ENCODE measurements around the gene DLL4. TPM values are rescaled to one million over a fixed set of nuclear protein-coding genes. Genes with fewer than 3 reads are reported as not detected.

DLL4 gene
- total and polyA plus RNA-seq, 10 donors = 1.2 to 26.3 (median 10.2) TPM

GRCh38 chr15:40936234-40936708 is 7.1 kb downstream of the DLL4 start:
- Histone ChIP-seq H3K27ac (peak overlapping the region in 1 of 8 donors; percentile 91), H3K4me1 (peaks cover 20 to 97% (median 66%) of the 10 kb centered on the region in 6 donors), H3K9me3 (no peaks in the 10 kb centered on the region), H3K36me3 (peaks cover 0 to 29% (median 3%) of the 10 kb centered on the region in 6 donors), H3K27me3 (replicated peaks in 1 of 7) (peaks cover 0 to 13% (median under 1%) of the 10 kb centered on the region in 7 donors), H3K4me3 (peak overlapping the region in 1 of 8 donors; percentile 15)
- TF ChIP-seq POLR2AphosphoS5 (IDR thresholded peaks at IDR 0.05) (no peak), CTCF (IDR thresholded peaks at IDR 0.05 in 8 of 11, conservative IDR thresholded peaks at IDR 0.05 in 3 of 11) (no peak), POLR2A (IDR thresholded peaks at IDR 0.05) (no peak)
- DNase-seq = no peak
- intact Hi-C loops (cut with DNase I; ENCODE audit: low total_unique reads) = no loop called here
- WGBS, 5 donors = 88 to 97% (median 95%) methylated on average over 22 to 31 of the region's 31 CpGs

- 75 to 90% (median 83%) methylated on average over 15 of the region's 15 CpGs for WGBS, 5 donors
- peaks cover 17 to 94% (median 66%) of the 10 kb centered on the region in 6 donors for H3K4me1 ChIP-seq
- H3K36me3 ChIP-seq = peaks cover 0 to 29% (median 3%) of the 10 kb centered on the region in 6 donors
- no peaks in the 10 kb centered on the region for H3K9me3 ChIP-seq
- DNase-seq = no peak
- intact Hi-C loops (cut with DNase I; ENCODE audit: low total_unique reads) = no loop called here
- peak overlapping the region in 1 of 8 donors; percentile 15 for H3K4me3 ChIP-seq
- H3K27me3 ChIP-seq (replicated peaks in 1 of 7) = peaks cover 0 to 6% (median 0%) of the 10 kb centered on the region in 7 donors
- peak overlapping the region in 2 of 8 donors; percentile 91 to 93 for H3K27ac ChIP-seq
- TF ChIP-seq CTCF (IDR thresholded peaks at IDR 0.05 in 8 of 11, conservative IDR thresholded peaks at IDR 0.05 in 3 of 11) (peak in 1 of 11 experiments; percentile 8), POLR2AphosphoS5 (IDR thresholded peaks at IDR 0.05) (no peak)
Observed at GRCh38 chr15:40936709-40937666, 7.8 kb downstream of the DLL4 start.

GRCh38 chr15:40937762-40938535 is 8.8 kb downstream of the DLL4 start:
- peaks cover 0 to 29% (median 3%) of the 10 kb centered on the region in 6 donors for H3K36me3 ChIP-seq
- 77 to 89% (median 80%) methylated on average over 16 to 19 of the region's 19 CpGs for WGBS, 5 donors
- no peak for DNase-seq
- peak overlapping the region in 1 of 8 donors; percentile 15 for H3K4me3 ChIP-seq
- H3K9me3 ChIP-seq = no peaks in the 10 kb centered on the region
- no peaks in the 10 kb centered on the region for H3K27me3 ChIP-seq (replicated peaks in 1 of 7)
- peaks cover 26 to 94% (median 66%) of the 10 kb centered on the region in 6 donors for H3K4me1 ChIP-seq
- H3K27ac ChIP-seq = peak overlapping the region in 3 of 8 donors; percentile 88 to 93 (median 91)
- intact Hi-C loops (cut with DNase I; ENCODE audit: low total_unique reads) = no loop called here
- TF ChIP-seq POLR2A (IDR thresholded peaks at IDR 0.05) = no peak
- peak in 4 of 11 experiments; percentile 5 to 43 (median 26) for TF ChIP-seq CTCF (IDR thresholded peaks at IDR 0.05 in 8 of 11, conservative IDR thresholded peaks at IDR 0.05 in 3 of 11)

All from spleen (tissue), 11 donors.